NB4 (cell line): ENCODE measurements around the gene THAP3.

Source experiments
- CTCF ChIP-seq: IDR thresholded peaks from one replicate; pipeline ENCODE4 v1.5.1; 2012; ENCODE audit warnings: low read depth, low read length
- POLR2A ChIP-seq: IDR thresholded peaks from 2 replicates; pipeline ENCODE4 v1.6.1; 2011; ENCODE audit warnings: mild to moderate bottlenecking; ENCODE audit not compliant: insufficient read length; ENCODE audit errors: extremely low read depth

GRCh38 chr1:6603238-6603914 lies 21.3 kb upstream of the THAP3 start:
- TF ChIP-seq CTCF (no peak), POLR2A (no peak)
